ENCODE measurements around the gene PTMA. TPM values are rescaled to one million over a fixed set of nuclear protein-coding genes. Genes with fewer than 3 reads are reported as not detected.
A peak's percentile ranks its signal among the peaks of the same experiment; 100 is the strongest.
"Not testable (repeated sequence)": the region's sequence is repeated elsewhere in the genome, so short reads cannot be mapped to it uniquely, and the experiment has no call there.

PTMA gene
- 1,000 to 10,000 TPM; 2,162 to 2,216 TPM for total RNA-seq

- Mint-ChIP-seq H3K4me1 (ENCODE audit: low read depth) (peaks cover 26% of the 10 kb centered on the region), H3K4me3 (peak within 1 kb of the TSS; percentile 97), H3K9me3 (no peaks in the 10 kb centered on the region), H3K27ac (peak within 1 kb of the TSS; percentile 100), H3K27me3 (ENCODE audit: low read depth) (peaks cover 2% of the 10 kb centered on the region), H3K36me3 (ENCODE audit: low read depth) (peaks cover 39% of the 10 kb centered on the region)
- peak; percentile 99 for DNase-seq
- CTCF ChIA-PET = interaction anchor here (2.4 to 2.8 kb wide), 2 partner anchors 8 to 95 kb away, joined by 18 to 32 read pairs; no protein-coding TSS in a partner anchor
- intact Hi-C loops (cut with micrococcal nuclease) = loop anchor here (1.0 to 5.0 kb wide), 8 partner anchors 46 to 1486 kb away; partner anchors contain the start of genes NCL, PDE6D and PSMD1
Observed at GRCh38 chr2:231707927-231708772, at the start of gene PTMA. Gene PTMA (plus strand): TSS chr2:231708525. CDS start chr2:231708707, 182 bp downstream.

DNA sequence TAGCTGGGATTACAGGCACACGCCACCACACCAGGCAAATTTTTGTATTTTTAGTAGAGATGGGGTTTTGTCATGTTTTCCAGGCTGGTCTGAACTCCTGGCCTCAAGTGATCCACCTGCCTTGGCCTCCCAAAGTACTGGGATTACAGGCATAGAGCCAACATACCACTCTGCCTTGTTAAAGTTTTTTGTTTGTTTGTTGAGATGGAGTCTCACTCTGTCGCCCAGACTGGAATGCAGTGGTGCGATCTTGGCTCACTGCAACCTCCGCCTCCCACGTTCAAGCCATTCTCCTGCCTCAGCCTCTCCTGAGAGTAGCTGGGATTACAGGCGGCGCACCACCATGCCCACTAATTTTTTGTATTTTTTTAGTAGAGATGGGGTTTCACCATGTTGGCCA lies 48.3 kb upstream of the PTMA start:
- H3K27ac Mint-ChIP-seq; H3K9me3 Mint-ChIP-seq; H3K36me3 Mint-ChIP-seq (ENCODE audit: low read depth); H3K27me3 Mint-ChIP-seq (ENCODE audit: low read depth); H3K4me3 Mint-ChIP-seq; intact Hi-C loops (cut with micrococcal nuclease); DNase-seq: not testable (repeated sequence)
- CTCF ChIA-PET = interaction anchor here (0.6 to 1.4 kb wide), 5 partner anchors 19 to 55 kb away, joined by 3 to 5 read pairs (median 3); no protein-coding TSS in a partner anchor
- peaks cover 12% of the 10 kb centered on the region for H3K4me1 Mint-ChIP-seq (ENCODE audit: low read depth)

- CTCF ChIA-PET = interaction anchor here (0.6 to 1.4 kb wide), 5 partner anchors 16 to 59 kb away, joined by 3 to 5 read pairs (median 3); no protein-coding TSS in a partner anchor
- H3K4me3 Mint-ChIP-seq = no peak overlapping the region
- no peaks in the 10 kb centered on the region for H3K9me3 Mint-ChIP-seq
- no peaks in the 10 kb centered on the region for H3K36me3 Mint-ChIP-seq (ENCODE audit: low read depth)
- no peak for DNase-seq
- peak overlapping the region; percentile 46 for H3K27ac Mint-ChIP-seq
- intact Hi-C loops (cut with micrococcal nuclease) = no loop called here
- peaks cover 17% of the 10 kb centered on the region for H3K4me1 Mint-ChIP-seq (ENCODE audit: low read depth)
- no peaks in the 10 kb centered on the region for H3K27me3 Mint-ChIP-seq (ENCODE audit: low read depth)
Observed at GRCh38 chr2:231660860-231661259, 47.5 kb upstream of the PTMA start.

DNA sequence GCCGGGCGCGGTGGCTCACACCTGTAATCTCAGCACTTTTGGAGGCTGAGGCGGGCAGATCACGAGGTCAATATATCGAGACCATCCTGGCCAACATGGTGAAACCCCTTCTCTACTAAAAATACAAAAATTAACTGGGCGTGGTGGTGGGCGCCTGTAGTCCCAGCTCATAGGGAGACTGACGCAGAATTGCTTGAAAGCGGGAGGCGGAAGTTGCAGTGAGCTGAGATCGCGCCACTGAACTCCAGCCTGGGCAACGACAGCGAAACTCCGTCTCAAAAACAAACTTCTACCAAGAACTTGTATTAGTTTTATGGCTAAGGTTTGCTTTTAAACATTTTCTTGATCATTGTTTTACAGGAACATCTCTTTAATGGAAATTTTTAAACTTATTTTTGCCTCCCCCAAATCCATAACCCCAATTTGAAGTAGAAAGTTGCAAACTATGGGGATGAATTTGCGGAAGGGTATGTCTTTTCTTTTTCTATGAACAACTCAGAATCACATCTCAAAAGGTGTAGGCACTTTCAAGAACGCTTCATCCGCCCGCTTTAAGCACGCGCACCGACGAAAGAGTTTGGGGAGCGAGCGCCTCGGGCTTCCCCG lies 46.8 kb upstream of the PTMA start:
- peaks cover 17% of the 10 kb centered on the region for H3K4me1 Mint-ChIP-seq (ENCODE audit: low read depth)

DNA sequence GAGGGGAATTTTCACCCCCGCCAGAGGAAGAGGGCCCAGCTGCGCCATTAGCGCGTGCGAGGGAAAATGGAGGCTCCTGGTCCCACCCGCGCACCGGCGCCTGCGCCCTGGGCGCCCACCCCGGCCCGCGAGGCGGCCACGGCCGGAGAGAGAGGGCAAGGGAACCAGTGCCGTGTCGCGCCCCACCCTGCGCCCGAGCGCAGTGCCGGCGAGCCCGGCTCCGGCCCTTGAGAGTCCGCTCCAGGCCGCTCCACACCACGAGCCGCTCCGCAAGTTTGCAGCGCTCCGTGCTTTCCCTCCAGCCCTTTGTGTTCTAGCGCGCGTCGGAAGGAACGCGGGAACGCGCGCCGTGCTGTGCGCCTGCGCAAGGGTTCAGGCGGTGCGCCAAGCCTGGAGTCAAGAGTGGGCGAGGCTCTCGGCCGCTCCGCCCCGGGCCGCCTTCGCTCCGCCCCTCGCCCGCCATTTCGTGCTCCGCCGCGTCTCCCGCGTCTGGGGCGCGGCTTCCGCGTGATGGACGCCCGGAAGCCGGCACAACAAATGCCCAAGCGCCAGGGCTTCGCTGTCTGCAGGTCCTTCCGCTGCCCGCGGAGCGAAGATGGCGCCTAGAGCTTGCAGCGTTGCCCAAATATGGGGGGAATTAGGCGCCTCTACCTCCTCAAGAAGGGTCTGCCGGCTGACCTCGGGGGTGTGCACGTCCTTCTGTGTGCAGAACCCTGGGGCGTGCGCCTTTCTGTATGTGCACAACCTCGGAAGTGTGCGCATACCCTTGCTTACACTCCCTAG lies 46.1 kb upstream of the PTMA start:
- peak; percentile 96 for DNase-seq
- no peaks in the 10 kb centered on the region for H3K9me3 Mint-ChIP-seq
- H3K27me3 Mint-ChIP-seq (ENCODE audit: low read depth) = no peaks in the 10 kb centered on the region
- intact Hi-C loops (cut with micrococcal nuclease) = loop anchor here (1.0 to 2.0 kb wide), 7 partner anchors 15 to 198 kb away; partner anchors contain the start of genes NCL, PDE6D and PTMA
- CTCF ChIA-PET = interaction anchor here (1.6 to 5.4 kb wide), 3 partner anchors 12 to 52 kb away, joined by 3 to 36 read pairs (median 4); no protein-coding TSS in a partner anchor
- H3K4me3 Mint-ChIP-seq = peak overlapping the region; percentile 74
- H3K4me1 Mint-ChIP-seq (ENCODE audit: low read depth) = peaks cover 17% of the 10 kb centered on the region
- peak overlapping the region; percentile 92 for H3K27ac Mint-ChIP-seq
- H3K36me3 Mint-ChIP-seq (ENCODE audit: low read depth) = no peaks in the 10 kb centered on the region

More for the DNA sequence above, 46.8 kb upstream of the PTMA start:
- Mint-ChIP-seq H3K27ac (peak overlapping the region; percentile 92), H3K36me3 (ENCODE audit: low read depth) (no peaks in the 10 kb centered on the region), H3K27me3 (ENCODE audit: low read depth) (no peaks in the 10 kb centered on the region), H3K9me3 (no peaks in the 10 kb centered on the region), H3K4me3 (peak overlapping the region; percentile 74)
- peak; percentile 87 for DNase-seq
- CTCF ChIA-PET = interaction anchor here (1.0 to 1.4 kb wide), 3 partner anchors 15 to 60 kb away, joined by 3 to 5 read pairs (median 5); no protein-coding TSS in a partner anchor
- intact Hi-C loops (cut with micrococcal nuclease) = loop anchor here (1.0 to 2.0 kb wide), 7 partner anchors 16 to 197 kb away; partner anchors contain the start of genes NCL, PDE6D and PTMA

DNA sequence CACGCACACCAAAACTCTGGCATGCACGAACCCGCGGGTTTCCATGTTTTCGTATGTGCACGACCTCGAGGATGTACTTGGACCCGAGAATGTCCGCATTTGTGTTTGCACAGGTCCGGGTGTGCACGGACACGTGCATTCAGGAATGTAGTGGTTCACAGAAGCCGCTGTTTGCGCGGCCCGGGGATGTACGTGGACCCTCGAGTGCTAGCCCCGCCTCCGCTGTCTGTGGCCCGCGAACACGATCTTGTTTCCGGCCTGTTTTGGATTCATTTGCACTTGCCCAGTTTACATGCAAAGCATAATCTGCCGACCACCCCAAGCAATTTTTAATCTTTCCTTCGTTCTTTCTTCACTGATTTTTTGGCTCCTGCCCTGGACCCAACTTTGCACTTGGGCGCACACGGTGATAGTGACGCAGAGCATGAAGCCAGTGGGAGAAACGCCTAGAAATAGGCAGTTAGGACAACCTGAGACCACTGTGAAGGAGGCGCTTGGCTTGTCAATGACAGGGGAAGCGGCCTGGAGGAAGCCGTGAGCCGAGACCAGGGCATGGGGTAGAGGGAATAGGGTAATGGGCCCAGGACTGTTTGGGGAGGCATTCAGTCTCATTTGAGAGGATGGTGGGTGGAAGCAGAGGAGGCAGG lies 45.4 kb upstream of the PTMA start:
- peak overlapping the region; percentile 74 for H3K4me3 Mint-ChIP-seq
- intact Hi-C loops (cut with micrococcal nuclease) = loop anchor here (1.0 to 2.0 kb wide), 7 partner anchors 14 to 199 kb away; partner anchors contain the start of genes NCL, PDE6D and PTMA
- CTCF ChIA-PET = interaction anchor here (1.6 to 5.4 kb wide), 4 partner anchors 11 to 52 kb away, joined by 3 to 36 read pairs (median 8); no protein-coding TSS in a partner anchor
- no peaks in the 10 kb centered on the region for H3K27me3 Mint-ChIP-seq (ENCODE audit: low read depth)
- no peaks in the 10 kb centered on the region for H3K36me3 Mint-ChIP-seq (ENCODE audit: low read depth)
- H3K27ac Mint-ChIP-seq = peak overlapping the region; percentile 92
- no peak for DNase-seq
- no peaks in the 10 kb centered on the region for H3K9me3 Mint-ChIP-seq
- H3K4me1 Mint-ChIP-seq (ENCODE audit: low read depth) = peaks cover 17% of the 10 kb centered on the region

- peak overlapping the region; percentile 74 for H3K4me3 Mint-ChIP-seq
- peak overlapping the region; percentile 92 for H3K27ac Mint-ChIP-seq
- H3K36me3 Mint-ChIP-seq (ENCODE audit: low read depth) = no peaks in the 10 kb centered on the region
- no peak for DNase-seq
- peaks cover 17% of the 10 kb centered on the region for H3K4me1 Mint-ChIP-seq (ENCODE audit: low read depth)
- CTCF ChIA-PET = interaction anchor here (0.6 to 5.4 kb wide), 5 partner anchors 10 to 51 kb away, joined by 3 to 36 read pairs (median 4); no protein-coding TSS in a partner anchor
- no peaks in the 10 kb centered on the region for H3K9me3 Mint-ChIP-seq
- intact Hi-C loops (cut with micrococcal nuclease) = loop anchor here (2.0 kb wide), 1 partner anchor 21 kb away; no protein-coding TSS in a partner anchor
- no peaks in the 10 kb centered on the region for H3K27me3 Mint-ChIP-seq (ENCODE audit: low read depth)
Observed at GRCh38 chr2:231663458-231664212, 44.7 kb upstream of the PTMA start.

DNA sequence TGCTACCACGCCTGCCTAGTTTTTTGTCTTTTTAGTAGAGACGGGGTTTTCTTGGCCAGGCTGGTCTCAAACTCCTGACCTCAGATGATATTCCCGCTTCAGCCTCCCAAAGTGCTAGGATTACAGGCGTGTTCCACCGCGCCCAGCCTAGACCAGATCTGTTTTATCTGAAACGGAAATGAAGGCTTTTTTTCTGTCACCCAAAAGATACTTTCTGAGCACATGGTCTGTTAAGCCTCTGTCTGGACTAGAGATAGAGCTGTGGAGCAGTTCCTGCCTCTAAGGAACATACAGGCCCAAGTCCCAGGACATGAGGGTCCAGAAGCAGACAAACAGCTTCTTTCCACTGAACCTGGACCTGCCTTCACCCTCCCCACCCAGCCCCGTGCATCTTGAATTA lies 43.6 kb upstream of the PTMA start:
- Mint-ChIP-seq H3K36me3 (ENCODE audit: low read depth) (no peaks in the 10 kb centered on the region), H3K9me3 (no peaks in the 10 kb centered on the region), H3K4me3 (no peak overlapping the region), H3K4me1 (ENCODE audit: low read depth) (peaks cover 17% of the 10 kb centered on the region), H3K27me3 (ENCODE audit: low read depth) (no peaks in the 10 kb centered on the region), H3K27ac (no peak overlapping the region)
- intact Hi-C loops (cut with micrococcal nuclease) = no loop called here
- DNase-seq = no peak
- CTCF ChIA-PET = interaction anchor here (1.5 to 5.4 kb wide), 5 partner anchors 9 to 52 kb away, joined by 3 to 36 read pairs (median 6); no protein-coding TSS in a partner anchor

DNA sequence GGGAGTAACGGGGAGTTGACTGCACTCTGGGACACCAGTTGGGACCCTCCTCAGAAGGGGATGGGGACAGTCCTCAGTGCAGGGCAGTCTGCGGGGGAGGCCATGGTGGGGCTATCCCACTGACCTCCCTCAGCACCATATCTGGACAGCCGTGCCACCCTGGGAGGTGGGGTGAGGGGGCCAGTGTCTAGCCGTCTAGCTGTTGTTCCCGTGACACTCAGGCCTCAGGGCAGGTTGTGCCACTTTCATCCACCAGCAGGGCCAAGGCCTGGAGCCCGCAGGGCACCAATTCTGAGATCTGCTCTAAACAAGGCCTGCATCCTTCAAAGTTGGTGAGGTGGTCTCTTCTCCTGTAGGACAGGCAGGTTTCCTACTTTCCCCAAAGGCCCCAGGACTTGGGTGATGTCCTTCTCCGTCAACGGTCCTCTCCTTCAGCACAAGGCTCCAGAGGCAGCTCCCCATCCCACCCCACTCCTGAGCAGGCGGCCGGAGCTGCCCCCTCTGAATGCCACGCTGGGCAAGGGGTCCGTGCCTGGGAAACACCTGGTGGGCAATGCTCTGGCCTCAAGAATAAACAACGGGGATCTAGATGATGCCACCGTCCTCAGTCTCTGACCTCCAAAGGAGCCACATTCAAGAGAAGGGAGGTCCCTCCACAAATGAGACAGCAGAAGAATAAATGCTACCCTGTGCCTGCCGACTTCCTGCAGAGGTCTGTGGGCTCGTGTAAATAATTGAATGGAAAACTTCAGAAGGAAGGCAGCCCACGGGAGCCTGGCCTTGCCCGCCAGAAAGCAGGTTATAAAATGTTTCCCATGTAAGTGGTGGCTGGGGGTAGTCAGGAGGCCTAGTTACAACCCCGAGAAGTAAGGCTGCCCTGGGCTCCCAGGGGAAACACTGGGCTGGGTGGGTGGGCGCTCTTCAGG lies 42.8 kb upstream of the PTMA start:
- Mint-ChIP-seq H3K9me3 (no peaks in the 10 kb centered on the region), H3K36me3 (ENCODE audit: low read depth) (no peaks in the 10 kb centered on the region), H3K4me3 (no peak overlapping the region), H3K27ac (no peak overlapping the region), H3K4me1 (ENCODE audit: low read depth) (peaks cover 17% of the 10 kb centered on the region), H3K27me3 (ENCODE audit: low read depth) (no peaks in the 10 kb centered on the region)
- intact Hi-C loops (cut with micrococcal nuclease) = no loop called here
- no peak for DNase-seq
- CTCF ChIA-PET = interaction anchor here (1.5 to 5.4 kb wide), 6 partner anchors 8 to 53 kb away, joined by 3 to 36 read pairs (median 6); no protein-coding TSS in a partner anchor

Measured in activated naive CD4-positive, alpha-beta T cell treated with anti-CD3 and anti-CD28 coated beads for 36 hours (primary cell).